Stimulated activated memory B cell treated with anti-CD40 and anti-IgM and Interleukin-4, amounts not matched to agents 10 μg/mL and 1 μg/mL and 100 μg/mL, for 72 hours (primary cell): ENCODE results near the gene INTS15.
"Not testable (repeated sequence)": the region's sequence is repeated elsewhere in the genome, so short reads cannot be mapped to it uniquely, and the experiment has no call there.

Source experiments
- ATAC-seq: fragments of 150-1000 bp; cut with Tn5 transposase; 2 replicates; pipeline ENCODE4 v1.10.0; 2021
- H3K27ac Mint-ChIP-seq: one replicate; pipeline ENCODE4 v1.8.0; 2022; ENCODE audit warnings: mild to moderate bottlenecking, mixed read lengths
- H3K27me3 Mint-ChIP-seq: one replicate; pipeline ENCODE4 v1.8.0; 2022; ENCODE audit warnings: mixed read lengths
- H3K36me3 Mint-ChIP-seq: one replicate; pipeline ENCODE4 v1.8.0; 2022; ENCODE audit warnings: mixed read lengths
- H3K4me1 Mint-ChIP-seq: one replicate; pipeline ENCODE4 v1.8.0; 2022; ENCODE audit warnings: mixed read lengths
- H3K4me3 Mint-ChIP-seq: one replicate; pipeline ENCODE4 v1.8.0; 2022; ENCODE audit warnings: mild to moderate bottlenecking, moderate library complexity, mixed read lengths
- H3K9me3 Mint-ChIP-seq: one replicate; pipeline ENCODE4 v1.8.0; 2022; ENCODE audit warnings: mixed read lengths

INTS15 gene

GRCh38 chr7:6622134-6622710 lies 32.4 kb downstream of the INTS15 start:
- peaks cover 9% of the 10 kb centered on the region for H3K36me3 Mint-ChIP-seq
- no peaks in the 10 kb centered on the region for H3K9me3 Mint-ChIP-seq
- H3K27ac Mint-ChIP-seq, result peak overlapping the region; percentile 38
- H3K4me1 Mint-ChIP-seq, result peaks cover 44% of the 10 kb centered on the region
- no peaks in the 10 kb centered on the region for H3K27me3 Mint-ChIP-seq
- H3K4me3 Mint-ChIP-seq, result no peak overlapping the region
- peak; percentile 42 for ATAC-seq

DNA sequence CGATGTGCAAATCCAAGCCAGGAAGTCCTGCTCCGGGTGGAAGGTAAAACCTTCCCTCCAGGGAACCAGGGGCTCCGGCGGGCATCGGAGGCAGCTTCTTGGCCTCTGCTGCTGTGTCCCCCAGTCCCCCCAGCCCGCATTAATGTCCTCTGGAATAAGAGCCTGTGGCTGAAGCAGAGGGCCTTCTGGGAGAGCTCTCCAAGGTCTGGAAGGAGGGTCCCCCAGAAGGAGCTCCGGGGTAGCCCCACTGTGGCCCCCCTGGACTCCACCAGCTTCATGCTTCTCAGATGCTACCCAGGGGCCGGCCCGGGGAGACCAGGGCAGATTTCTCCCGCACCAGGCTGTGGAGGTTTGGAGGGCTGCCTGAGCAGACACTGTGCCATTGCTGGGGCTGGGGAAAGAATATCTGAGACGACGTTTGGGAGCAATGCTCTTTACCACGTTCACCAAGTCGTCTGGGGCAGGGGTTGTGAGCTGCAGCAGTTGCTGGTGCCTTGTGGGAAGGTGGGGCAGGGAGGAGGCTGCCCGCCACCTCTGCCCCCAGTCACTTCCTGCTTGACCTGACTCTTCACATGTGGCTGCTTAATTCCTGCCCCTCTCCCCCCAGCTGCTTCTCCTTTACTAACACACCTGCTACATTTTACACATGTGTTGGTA lies 33.9 kb downstream of the INTS15 start:
- H3K4me1 Mint-ChIP-seq, result peaks cover 44% of the 10 kb centered on the region

DNA sequence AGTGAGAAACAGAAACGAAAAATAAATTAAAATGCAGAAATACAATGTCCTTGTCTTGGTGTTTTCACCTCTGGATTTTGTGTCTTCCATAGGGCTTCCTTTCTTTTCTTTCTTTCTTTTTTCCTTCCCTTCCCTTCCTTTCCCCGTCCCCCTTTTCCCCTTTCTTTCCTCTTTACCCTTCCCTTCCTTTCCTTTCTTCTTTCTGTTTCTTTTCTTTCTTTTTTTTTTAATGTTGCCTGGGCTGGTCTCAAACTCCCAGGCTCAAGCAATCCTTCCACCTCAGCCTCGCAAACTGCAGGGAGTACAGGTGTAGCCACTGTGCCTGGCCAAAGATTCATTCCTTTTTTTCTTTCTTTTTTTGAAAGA lies 34.4 kb downstream of the INTS15 start:
- Mint-ChIP-seq H3K36me3 (peaks cover 9% of the 10 kb centered on the region), H3K4me3 (peak overlapping the region; percentile 4), H3K27ac (peak overlapping the region; percentile 87), H3K27me3 (no peaks in the 10 kb centered on the region), H3K9me3 (no peaks in the 10 kb centered on the region), H3K4me1 (peaks cover 44% of the 10 kb centered on the region)
- ATAC-seq, result no peak

More for the DNA sequence above, 33.9 kb downstream of the INTS15 start:
- Mint-ChIP-seq H3K27me3 (no peaks in the 10 kb centered on the region), H3K9me3 (no peaks in the 10 kb centered on the region), H3K36me3 (peaks cover 9% of the 10 kb centered on the region), H3K27ac (peak overlapping the region; percentile 87), H3K4me3 (no peak overlapping the region)
- peak; percentile 80 for ATAC-seq

DNA sequence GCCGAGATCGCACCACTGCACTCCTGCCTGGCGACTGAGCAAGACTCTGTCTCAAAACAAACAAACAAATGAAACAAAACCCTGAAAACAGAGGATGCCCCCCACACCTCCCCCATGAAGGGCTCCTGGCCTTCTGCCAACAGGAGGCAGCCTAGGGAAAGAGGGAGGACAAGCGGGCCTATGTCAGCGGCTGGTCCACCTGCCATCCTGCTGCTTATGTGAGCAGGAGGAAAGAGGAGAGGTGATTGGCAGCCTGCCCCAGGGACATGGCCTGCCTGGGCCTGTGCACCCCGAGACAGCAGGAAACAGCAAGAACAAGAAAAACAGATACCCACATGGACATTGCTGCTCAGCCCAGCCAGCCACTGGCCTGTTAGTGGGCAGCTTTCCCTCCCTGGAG lies 38.2 kb downstream of the INTS15 start:
- H3K36me3 Mint-ChIP-seq, result no peaks in the 10 kb centered on the region
- H3K9me3 Mint-ChIP-seq, result no peaks in the 10 kb centered on the region
- no peak for ATAC-seq
- no peak overlapping the region for H3K4me3 Mint-ChIP-seq
- H3K27me3 Mint-ChIP-seq, result no peaks in the 10 kb centered on the region
- H3K27ac Mint-ChIP-seq, result no peak overlapping the region
- H3K4me1 Mint-ChIP-seq, result peaks cover 17% of the 10 kb centered on the region

DNA sequence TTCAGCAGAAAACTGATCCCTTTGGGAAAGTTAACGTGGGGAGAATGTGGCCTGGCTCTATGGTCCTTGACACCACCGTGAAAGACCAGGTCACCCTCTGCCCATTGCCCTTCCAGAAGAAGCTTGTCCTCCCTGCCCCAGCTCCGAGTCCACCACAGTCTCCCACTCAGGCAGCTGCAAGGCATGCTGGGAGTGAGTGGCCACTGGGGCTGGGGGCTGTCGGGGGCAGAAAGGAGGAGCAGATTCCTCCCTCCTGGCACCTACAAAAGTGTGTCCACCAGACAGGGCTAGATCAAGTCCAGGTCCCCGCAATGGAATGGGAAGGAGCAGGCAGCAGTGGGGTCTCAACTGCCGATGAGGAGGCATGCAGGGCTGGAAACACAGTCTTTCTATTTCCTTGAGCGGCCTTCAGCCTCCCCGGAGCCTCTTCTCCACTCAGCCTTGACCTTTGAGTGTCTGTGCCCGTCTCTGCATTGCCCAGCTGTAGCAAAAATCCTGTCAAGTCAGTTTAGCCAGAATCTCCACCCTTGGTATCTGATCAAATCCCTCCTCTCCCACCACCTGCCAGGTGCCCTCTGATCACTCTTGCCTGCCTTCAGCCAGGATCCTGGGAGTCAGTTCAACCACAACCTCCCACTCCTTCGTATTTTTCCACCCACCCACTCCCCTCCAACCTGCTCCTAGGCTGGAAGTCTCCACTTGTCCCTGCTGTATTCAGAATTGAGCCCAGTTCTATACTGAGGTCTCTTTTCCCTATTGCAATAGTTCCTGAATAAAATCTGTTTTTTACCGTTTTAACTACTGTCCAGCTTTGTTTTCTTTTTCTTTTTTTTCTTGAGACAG lies 40.4 kb downstream of the INTS15 start:
- no peak overlapping the region for H3K27ac Mint-ChIP-seq

GRCh38 chr7:6631605-6632004 lies 41.8 kb downstream of the INTS15 start:
- peaks cover 6% of the 10 kb centered on the region for H3K4me1 Mint-ChIP-seq
- H3K9me3 Mint-ChIP-seq, result no peaks in the 10 kb centered on the region
- H3K27me3 Mint-ChIP-seq, result no peaks in the 10 kb centered on the region
- H3K27ac Mint-ChIP-seq, result no peak overlapping the region
- ATAC-seq, result no peak
- H3K36me3 Mint-ChIP-seq, result no peaks in the 10 kb centered on the region
- H3K4me3 Mint-ChIP-seq, result no peak overlapping the region

More for the DNA sequence above, 40.4 kb downstream of the INTS15 start:
- H3K4me1 Mint-ChIP-seq, result no peaks in the 10 kb centered on the region
- ATAC-seq, result no peak
- no peaks in the 10 kb centered on the region for H3K27me3 Mint-ChIP-seq
- no peaks in the 10 kb centered on the region for H3K9me3 Mint-ChIP-seq
- H3K4me3 Mint-ChIP-seq, result no peak overlapping the region
- no peaks in the 10 kb centered on the region for H3K36me3 Mint-ChIP-seq

- H3K27me3 Mint-ChIP-seq, result no peaks in the 10 kb centered on the region
- no peak for ATAC-seq
- H3K27ac Mint-ChIP-seq, result no peak overlapping the region
Observed at GRCh38 chr7:6634021-6634420, 44.2 kb downstream of the INTS15 start.

GRCh38 chr7:6634971-6635370 lies 45.1 kb downstream of the INTS15 start:
- H3K27ac Mint-ChIP-seq, H3K27me3 Mint-ChIP-seq: not testable (repeated sequence)

More at GRCh38 chr7:6634021-6634420, 44.2 kb downstream of the INTS15 start:
- peaks cover 21% of the 10 kb centered on the region for H3K4me1 Mint-ChIP-seq
- H3K36me3 Mint-ChIP-seq, result peaks cover 2% of the 10 kb centered on the region
- H3K9me3 Mint-ChIP-seq, result peaks cover under 1% of the 10 kb centered on the region
- no peak overlapping the region for H3K4me3 Mint-ChIP-seq

DNA sequence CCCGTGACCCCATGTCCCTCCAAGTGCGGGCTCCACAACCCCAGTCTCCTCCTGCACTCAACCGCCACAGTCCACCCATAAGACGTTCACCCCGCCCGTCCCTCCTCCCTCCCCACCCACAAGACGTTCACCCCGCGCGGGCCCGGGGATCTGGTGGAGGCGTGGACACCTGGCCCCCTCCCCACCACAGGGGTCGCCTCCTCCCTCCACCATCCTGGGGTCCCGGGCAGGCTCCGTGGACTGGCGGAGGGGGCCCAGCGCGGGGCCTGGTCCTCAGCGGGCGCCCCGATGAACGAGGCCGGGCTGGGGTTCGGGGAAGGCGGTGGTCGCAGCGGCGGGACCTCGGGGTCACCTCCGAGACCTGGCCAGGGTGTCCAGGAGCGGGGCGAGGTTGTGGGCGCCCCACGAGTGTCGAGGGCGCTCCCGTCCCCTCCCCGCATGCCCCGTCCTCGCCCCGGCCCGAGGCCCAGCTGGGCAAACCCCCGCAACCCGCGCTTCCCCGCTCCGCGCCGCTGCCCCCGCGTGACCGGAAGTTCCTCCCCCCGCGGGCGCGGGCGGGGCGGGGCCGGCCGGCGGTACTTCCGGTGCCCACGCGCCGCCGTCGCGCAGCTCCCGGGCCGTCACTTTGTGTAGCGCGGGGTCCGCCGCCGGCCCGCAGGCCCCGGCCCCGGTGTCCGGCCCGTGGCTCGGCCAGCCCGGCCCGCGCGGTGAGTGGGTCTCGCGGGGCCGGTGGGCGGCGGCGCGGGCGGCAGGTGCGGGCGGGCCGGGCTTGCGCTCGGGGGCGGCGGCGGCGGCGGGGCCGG lies 47.1 kb downstream of the INTS15 start, which contains the start of gene ZNF316:
ZNF316 (plus strand) TSS at position 578 of the 803 bp plus-strand sequence. CDS start 5,092 bp downstream, outside the sequence.
- peak within 1 kb of the TSS; percentile 88 for H3K4me3 Mint-ChIP-seq
- peaks cover 44% of the 10 kb centered on the region for H3K4me1 Mint-ChIP-seq
- no peaks in the 10 kb centered on the region for H3K27me3 Mint-ChIP-seq
- H3K27ac Mint-ChIP-seq, result peak within 1 kb of the TSS; percentile 84
- peak; percentile 81 for ATAC-seq
- peaks cover 3% of the 10 kb centered on the region for H3K9me3 Mint-ChIP-seq
- peaks cover 23% of the 10 kb centered on the region for H3K36me3 Mint-ChIP-seq

More at GRCh38 chr7:6634971-6635370, 45.1 kb downstream of the INTS15 start:
- peaks cover 11% of the 10 kb centered on the region for H3K36me3 Mint-ChIP-seq
- not testable (repeated sequence) for H3K4me3 Mint-ChIP-seq, H3K9me3 Mint-ChIP-seq, ATAC-seq
- peaks cover 30% of the 10 kb centered on the region for H3K4me1 Mint-ChIP-seq

GRCh38 chr7:6637544-6638229 lies 47.9 kb downstream of the INTS15 start:
- peak overlapping the region; percentile 79 for H3K27ac Mint-ChIP-seq
- H3K27me3 Mint-ChIP-seq, result no peaks in the 10 kb centered on the region
- H3K9me3 Mint-ChIP-seq, result peaks cover 3% of the 10 kb centered on the region
- peaks cover 47% of the 10 kb centered on the region for H3K4me1 Mint-ChIP-seq
- ATAC-seq, result peak; percentile 80
- peaks cover 31% of the 10 kb centered on the region for H3K36me3 Mint-ChIP-seq
- peak overlapping the region; percentile 88 for H3K4me3 Mint-ChIP-seq

GRCh38 chr7:6639032-6639431 lies 49.2 kb downstream of the INTS15 start:
- Mint-ChIP-seq H3K27me3 (no peaks in the 10 kb centered on the region), H3K9me3 (peaks cover 3% of the 10 kb centered on the region), H3K27ac (peak overlapping the region; percentile 79), H3K36me3 (peaks cover 41% of the 10 kb centered on the region), H3K4me1 (peaks cover 47% of the 10 kb centered on the region), H3K4me3 (no peak overlapping the region)
- no peak for ATAC-seq

DNA sequence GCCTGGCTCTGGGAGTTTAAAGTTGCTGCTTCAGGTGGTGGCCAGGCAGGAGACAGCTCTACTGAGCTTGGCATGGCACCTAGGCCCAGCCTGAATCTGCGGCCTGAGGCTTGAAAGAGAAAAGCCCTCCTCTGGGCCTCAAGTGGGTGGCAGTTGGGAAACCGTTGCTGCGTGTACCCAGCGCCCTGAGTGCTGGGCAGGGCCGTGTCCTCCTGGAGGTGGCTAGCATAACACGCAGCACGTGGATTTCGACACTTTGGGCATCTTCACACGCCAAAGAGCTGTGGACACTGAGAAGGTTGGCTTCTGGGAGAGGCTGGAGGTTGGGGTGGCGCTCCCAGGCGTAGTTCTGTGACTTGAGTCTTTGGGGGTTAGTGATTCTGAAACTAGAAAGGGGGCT lies 49.8 kb downstream of the INTS15 start:
- H3K4me3 Mint-ChIP-seq, result no peak overlapping the region
- no peak for ATAC-seq
- H3K27me3 Mint-ChIP-seq, result no peaks in the 10 kb centered on the region
- peaks cover 46% of the 10 kb centered on the region for H3K36me3 Mint-ChIP-seq
- H3K27ac Mint-ChIP-seq, result peak overlapping the region; percentile 57
- peaks cover 47% of the 10 kb centered on the region for H3K4me1 Mint-ChIP-seq
- H3K9me3 Mint-ChIP-seq, result peaks cover 3% of the 10 kb centered on the region

- ATAC-seq, result no peak
- Mint-ChIP-seq H3K4me1 (peaks cover 47% of the 10 kb centered on the region), H3K27ac (peak overlapping the region; percentile 57), H3K36me3 (peaks cover 52% of the 10 kb centered on the region), H3K9me3 (peaks cover 3% of the 10 kb centered on the region), H3K4me3 (no peak overlapping the region), H3K27me3 (no peaks in the 10 kb centered on the region)
Observed at GRCh38 chr7:6640246-6640721, 50.5 kb downstream of the INTS15 start.

DNA sequence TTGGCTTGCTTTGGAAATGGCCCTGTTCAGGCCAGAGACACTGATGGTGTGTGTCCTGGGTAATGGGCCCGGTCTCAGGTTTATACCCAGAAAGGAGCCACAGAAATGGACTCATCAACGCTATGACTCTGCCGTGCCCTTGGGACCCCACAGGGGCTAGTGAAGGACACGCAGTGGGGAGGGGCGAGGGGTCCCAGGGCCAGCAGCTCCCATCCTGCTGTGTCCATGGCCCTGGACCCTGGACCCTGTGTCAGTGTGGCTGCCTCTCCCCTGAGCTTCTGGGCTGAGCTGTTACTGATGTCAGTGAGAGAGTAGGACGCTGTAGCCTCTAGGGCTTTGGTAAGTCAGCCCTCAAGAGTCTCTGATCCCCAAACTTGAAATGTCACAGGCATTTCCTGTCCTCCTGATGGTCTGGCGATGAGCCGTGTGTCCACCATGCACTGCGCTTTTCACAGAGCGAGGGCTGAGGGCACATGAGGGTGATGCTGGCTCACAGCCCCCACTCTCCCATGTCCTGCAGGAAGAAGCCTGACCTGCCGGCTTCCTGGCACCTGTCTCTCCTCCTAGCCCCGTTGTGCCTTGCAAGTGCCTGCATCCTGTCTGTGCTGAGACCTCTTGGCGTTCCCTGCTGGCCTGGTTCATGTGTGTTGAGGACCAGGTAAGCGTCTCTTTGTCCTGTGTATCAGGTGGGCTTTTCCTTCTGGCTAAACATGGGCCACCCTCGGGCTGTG lies 51.6 kb downstream of the INTS15 start:
- Mint-ChIP-seq H3K27ac (peak overlapping the region; percentile 17), H3K36me3 (peaks cover 63% of the 10 kb centered on the region), H3K9me3 (peaks cover 3% of the 10 kb centered on the region), H3K4me3 (no peak overlapping the region), H3K4me1 (peaks cover 42% of the 10 kb centered on the region), H3K27me3 (no peaks in the 10 kb centered on the region)
- ATAC-seq, result no peak
